Trophoblast cell (in vitro differentiated cells and primary cell): ENCODE measurements around the gene P2RY8.
"Not testable (repeated sequence)": the region's sequence is repeated elsewhere in the genome, so short reads cannot be mapped to it uniquely, and the experiment has no call there.

Source experiments
- DNase-seq, 2 donors: peaks; one replicate each; pipeline ENCODE4 v3.0.0-alpha.2; 2016
- H2AFZ ChIP-seq: 2 replicates; pipeline ENCODE4 v1.6.1; 2013; ENCODE audit warnings: low read length, moderate library complexity, mild to moderate bottlenecking; ENCODE audit not compliant: insufficient read depth, poor library complexity
- H2AK5ac ChIP-seq: 2 replicates; pipeline ENCODE4 v1.6.1; 2013; ENCODE audit warnings: mild to moderate bottlenecking, low read length
- H2BK120ac ChIP-seq: 2 replicates; pipeline ENCODE4 v1.6.1; 2013; ENCODE audit warnings: low read length, mild to moderate bottlenecking, moderate library complexity; ENCODE audit not compliant: insufficient read depth, poor library complexity
- H2BK12ac ChIP-seq: 2 replicates; pipeline ENCODE4 v1.6.1; 2013; ENCODE audit warnings: mild to moderate bottlenecking, low read length, moderate library complexity
- H2BK5ac ChIP-seq: 2 replicates; pipeline ENCODE4 v1.6.1; 2013; ENCODE audit warnings: low read length, low read depth, moderate library complexity, mild to moderate bottlenecking; ENCODE audit not compliant: poor library complexity
- H3K14ac ChIP-seq: 2 replicates; pipeline ENCODE4 v1.6.1; 2013; ENCODE audit warnings: mild to moderate bottlenecking, low read length
- H3K18ac ChIP-seq: 2 replicates; pipeline ENCODE4 v1.6.1; 2013; ENCODE audit warnings: mild to moderate bottlenecking, low read length
- H3K23ac ChIP-seq: 2 replicates; pipeline ENCODE4 v1.6.1; 2013; ENCODE audit warnings: low read length
- H3K27ac ChIP-seq: 2 replicates; pipeline ENCODE4 v1.5.1; 2013; ENCODE audit warnings: low read depth, mild to moderate bottlenecking, inconsistent platforms, low read length, moderate library complexity
- H3K27me3 ChIP-seq: 2 replicates; pipeline ENCODE4 v1.6.1; 2013; ENCODE audit warnings: inconsistent platforms, mild to moderate bottlenecking, low read length, moderate library complexity; ENCODE audit not compliant: insufficient read depth
- H3K36me3 ChIP-seq, 2 experiments: 1 replicate in 1 of 2; 2 replicates in 1 of 2; pipeline ENCODE4 v1.6.1; 2013; ENCODE audit warnings: low read length in 2 of 2, mild to moderate bottlenecking in 2 of 2, moderate library complexity in 1 of 2; ENCODE audit not compliant: insufficient read depth in 2 of 2, control insufficient read depth in 1 of 2
- H3K4ac ChIP-seq: 2 replicates; pipeline ENCODE4 v1.6.1; 2013; ENCODE audit warnings: low read depth, mild to moderate bottlenecking, low read length, moderate library complexity
- H3K4me1 ChIP-seq, 2 experiments: 1 replicate in 1 of 2; 2 replicates in 1 of 2; pipeline ENCODE4 v1.6.1; 2013; ENCODE audit warnings: low read length in 2 of 2, mild to moderate bottlenecking in 2 of 2, moderate library complexity in 1 of 2; ENCODE audit not compliant: insufficient read depth in 2 of 2, control insufficient read depth in 1 of 2
- H3K4me2 ChIP-seq: 2 replicates; pipeline ENCODE4 v1.6.1; 2013; ENCODE audit warnings: inconsistent platforms, mild to moderate bottlenecking, low read length, moderate library complexity
- H3K4me3 ChIP-seq: 2 replicates; pipeline ENCODE4 v1.5.1; 2013; ENCODE audit warnings: mild to moderate bottlenecking, low read depth, low read length, inconsistent platforms
- H3K79me1 ChIP-seq: one replicate; pipeline ENCODE4 v1.6.1; 2013; ENCODE audit warnings: low read length
- H3K79me2 ChIP-seq: 2 replicates; pipeline ENCODE4 v1.6.1; 2013; ENCODE audit warnings: low read length, mild to moderate bottlenecking; ENCODE audit not compliant: control insufficient read depth, insufficient read depth, poor library complexity
- H3K9ac ChIP-seq: 2 replicates; pipeline ENCODE4 v1.6.1; 2013; ENCODE audit warnings: mild to moderate bottlenecking, low read length
- H3K9me3 ChIP-seq: 2 replicates; pipeline ENCODE4 v1.6.1; 2013; ENCODE audit warnings: low read depth, mild to moderate bottlenecking, control low read depth, inconsistent platforms, low read length; ENCODE audit not compliant: insufficient read depth
- H4K12ac ChIP-seq: 2 replicates; pipeline ENCODE4 v1.6.1; 2013; ENCODE audit warnings: low read depth, mild to moderate bottlenecking, low read length, moderate library complexity
- H4K8ac ChIP-seq: 2 replicates; pipeline ENCODE4 v1.6.1; 2013; ENCODE audit warnings: low read depth, mild to moderate bottlenecking, low read length, moderate library complexity
- H4K91ac ChIP-seq: one replicate; pipeline ENCODE4 v1.6.1; 2013; ENCODE audit warnings: low read depth, mild to moderate bottlenecking, low read length, moderate library complexity
- WGBS: extraction: QIAGEN DNeasy Blood & Tissue Kit; methylation state at CpG from one replicate; pipeline ENCODE4 v1.1.7; 2013; ENCODE audit warnings: missing lambda C conversion rate; ENCODE audit not compliant: insufficient read length, insufficient coverage; ENCODE audit errors: extremely low coverage; 5-methylcytosine and 5-hydroxymethylcytosine counted together

The P2RY8 gene

DNA sequence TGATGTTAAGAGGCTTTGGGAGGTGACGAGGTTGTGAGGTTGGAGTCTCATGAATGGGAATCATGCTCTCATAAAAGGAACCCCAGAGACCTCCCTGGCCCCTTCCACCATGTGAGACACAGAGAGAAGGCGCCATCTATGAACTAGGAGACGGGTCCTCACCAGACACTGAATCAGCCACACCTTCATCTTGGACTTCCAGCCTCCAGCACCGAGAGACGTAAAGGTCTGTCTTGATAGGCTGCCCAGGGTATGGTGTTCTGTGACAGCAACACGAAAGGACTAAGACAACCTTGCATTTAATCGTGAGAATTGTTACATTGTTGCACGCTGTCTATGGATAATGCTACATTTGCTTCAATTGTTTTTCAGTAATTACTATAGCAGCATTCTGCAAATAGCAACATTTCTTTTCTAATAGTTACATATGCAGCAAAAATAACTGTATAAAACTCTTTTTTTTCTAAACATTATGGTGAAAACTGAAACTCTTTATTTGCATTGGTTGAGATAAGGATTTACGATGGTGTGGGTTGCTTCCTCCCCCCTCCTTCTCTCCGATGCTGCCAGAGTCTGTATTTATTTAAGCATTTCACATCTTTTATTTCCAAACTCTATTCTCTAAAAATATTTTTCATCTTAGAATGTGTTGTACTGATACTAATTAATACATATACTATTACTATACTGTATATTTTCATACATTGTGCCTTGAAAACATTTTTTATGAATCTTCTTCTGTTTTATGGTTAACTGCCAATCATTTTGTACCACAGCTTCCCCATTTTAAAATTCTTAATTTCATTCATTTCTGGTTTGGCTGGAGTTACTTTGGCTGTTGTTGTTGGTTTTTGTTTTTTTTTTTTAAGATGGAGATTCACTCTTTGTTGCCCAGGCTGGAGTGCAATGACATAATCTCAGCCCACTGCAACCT, 28.0 kb upstream of the P2RY8 start:
- Histone ChIP-seq H4K12ac (no peak overlapping the region), H3K4me1 (no peaks in the 10 kb centered on the region), H3K79me2 (no peaks in the 10 kb centered on the region), H2AFZ (no peak overlapping the region), H3K4me3 (no peak overlapping the region), H3K23ac (no peak overlapping the region), H3K27ac (no peak overlapping the region), H3K4ac (no peak overlapping the region), H2BK120ac (no peak overlapping the region), H3K9me3 (no peaks in the 10 kb centered on the region), H2AK5ac (no peak overlapping the region), H3K36me3 (no peaks in the 10 kb centered on the region), H3K79me1 (no peaks in the 10 kb centered on the region), H2BK12ac (no peak overlapping the region), H3K4me2 (no peak overlapping the region), H4K8ac (no peak overlapping the region), H3K9ac (no peak overlapping the region), H3K14ac (no peak overlapping the region), H2BK5ac (no peak overlapping the region), H3K27me3 (no peaks in the 10 kb centered on the region), H3K18ac (no peak overlapping the region), H4K91ac (no peak overlapping the region)
- WGBS, result no CpG with 5 or more reads among the region's 10 CpGs
- no peak for DNase-seq

DNA sequence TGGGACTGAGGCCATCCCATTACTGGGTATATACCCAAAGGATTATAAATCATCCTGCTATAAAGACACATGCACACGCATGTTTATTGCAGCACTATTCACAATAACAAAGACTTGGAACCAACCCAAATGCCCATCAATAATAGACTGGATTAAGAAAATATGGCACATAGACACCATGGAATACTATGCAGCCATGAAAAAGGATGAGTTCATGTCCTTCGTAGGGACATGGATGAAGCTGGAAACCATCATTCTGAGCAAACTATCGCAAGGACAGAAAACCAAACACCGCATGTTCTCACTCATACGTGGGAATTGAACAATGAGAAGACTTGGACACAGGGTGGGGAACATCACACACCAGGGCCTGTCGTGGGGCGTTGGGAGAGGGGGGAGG, 27.1 kb upstream of the P2RY8 start:
- H3K4me3 ChIP-seq, H3K23ac ChIP-seq, H2BK12ac ChIP-seq, H3K4me2 ChIP-seq, H3K4ac ChIP-seq, H3K9ac ChIP-seq, H2AFZ ChIP-seq, DNase-seq, H2BK120ac ChIP-seq, H3K14ac ChIP-seq, H4K8ac ChIP-seq, H3K79me1 ChIP-seq, H3K36me3 ChIP-seq, H3K79me2 ChIP-seq, H3K9me3 ChIP-seq, H4K91ac ChIP-seq, H3K4me1 ChIP-seq, H4K12ac ChIP-seq, H2AK5ac ChIP-seq, H3K18ac ChIP-seq, H3K27me3 ChIP-seq, H3K27ac ChIP-seq, H2BK5ac ChIP-seq: not testable (repeated sequence)
- WGBS, result no CpG with 5 or more reads among the region's 7 CpGs

DNA sequence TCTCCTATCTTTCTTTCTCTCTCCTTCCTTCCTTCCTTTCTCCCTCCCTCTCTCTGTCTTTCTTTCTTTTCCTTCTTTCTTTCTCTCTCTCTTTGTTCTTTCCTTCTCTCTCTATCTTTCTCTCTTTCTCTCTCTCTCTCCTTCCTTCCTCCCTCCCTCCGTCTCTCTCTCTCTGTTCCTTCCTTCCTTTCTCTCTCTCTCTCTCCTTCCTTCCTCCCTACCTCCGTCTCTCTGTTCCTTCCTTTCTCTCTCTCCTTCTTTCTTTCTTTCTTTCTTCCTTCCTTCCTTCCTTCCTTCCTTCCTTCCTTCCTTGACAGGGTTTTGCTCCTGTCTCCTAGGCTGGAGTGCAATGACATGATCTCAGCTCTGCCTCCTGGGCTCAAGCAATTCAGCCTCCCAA, 24.2 kb upstream of the P2RY8 start:
- Histone ChIP-seq H2AFZ (no peak overlapping the region), H2BK5ac (no peak overlapping the region)

DNA sequence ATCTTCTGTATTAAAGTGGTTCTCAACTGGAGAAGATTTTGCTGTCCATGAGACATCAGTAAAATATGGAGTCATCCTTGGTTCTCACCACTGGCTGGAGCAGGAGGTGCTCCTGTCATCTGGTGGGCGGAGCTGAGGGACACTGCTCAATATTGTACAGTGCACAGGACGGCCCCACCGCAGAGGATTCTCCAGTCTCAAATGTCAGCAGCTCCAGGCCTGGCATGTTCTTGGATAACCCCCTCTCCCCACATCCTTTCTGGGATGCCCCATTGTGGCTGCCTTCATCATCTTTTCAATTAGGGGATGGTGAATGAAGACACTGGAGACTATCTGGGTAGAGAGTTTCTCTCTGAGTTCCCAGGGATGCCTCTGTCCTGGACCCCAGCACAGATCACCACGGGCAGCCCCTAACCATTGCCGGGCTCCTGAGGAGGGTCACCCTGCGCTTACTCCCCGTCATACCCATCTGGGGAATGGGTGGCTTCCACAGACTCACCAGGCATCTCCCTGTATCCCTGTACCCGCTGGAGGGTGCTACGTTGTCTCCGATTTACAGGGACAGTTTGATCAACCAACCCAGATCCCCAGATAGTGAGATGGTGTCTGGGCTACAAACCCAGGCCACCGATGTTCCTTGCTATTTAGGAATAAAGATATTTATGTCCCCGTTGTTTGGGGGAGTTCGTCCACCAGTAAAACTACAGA, 21.9 kb upstream of the P2RY8 start:
- H3K4ac ChIP-seq, result no peak overlapping the region
- no peak overlapping the region for H2AK5ac ChIP-seq
- no peak overlapping the region for H3K4me3 ChIP-seq
- no peaks in the 10 kb centered on the region for H3K4me1 ChIP-seq
- H2AFZ ChIP-seq, result no peak overlapping the region
- no peak overlapping the region for H4K12ac ChIP-seq
- H3K79me1 ChIP-seq, result no peaks in the 10 kb centered on the region
- H3K14ac ChIP-seq, result no peak overlapping the region
- no peak overlapping the region for H3K18ac ChIP-seq
- H3K27me3 ChIP-seq, result no peaks in the 10 kb centered on the region
- no peaks in the 10 kb centered on the region for H3K79me2 ChIP-seq
- H2BK12ac ChIP-seq, result no peak overlapping the region
- no peaks in the 10 kb centered on the region for H3K36me3 ChIP-seq
- H4K8ac ChIP-seq, result no peak overlapping the region
- peaks cover 1% of the 10 kb centered on the region for H3K9me3 ChIP-seq
- H2BK5ac ChIP-seq, result no peak overlapping the region
- WGBS, result no CpG with 5 or more reads among the region's 13 CpGs
- H3K23ac ChIP-seq, result no peak overlapping the region
- no peak overlapping the region for H3K4me2 ChIP-seq
- no peak overlapping the region for H2BK120ac ChIP-seq
- H3K9ac ChIP-seq, result no peak overlapping the region
- DNase-seq, result no peak
- H3K27ac ChIP-seq, result no peak overlapping the region
- no peak overlapping the region for H4K91ac ChIP-seq

More for the DNA sequence above, 24.2 kb upstream of the P2RY8 start:
- H3K79me1 ChIP-seq, result no peaks in the 10 kb centered on the region
- no peak overlapping the region for H4K12ac ChIP-seq
- H3K4ac ChIP-seq, result no peak overlapping the region
- no peaks in the 10 kb centered on the region for H3K36me3 ChIP-seq
- no peaks in the 10 kb centered on the region for H3K4me1 ChIP-seq
- no peak overlapping the region for H3K14ac ChIP-seq
- DNase-seq, result no peak
- H3K79me2 ChIP-seq, result no peaks in the 10 kb centered on the region
- no peak overlapping the region for H3K4me3 ChIP-seq
- H3K23ac ChIP-seq, result no peak overlapping the region
- WGBS, result 70% methylated on average over 2 of the region's 2 CpGs
- H2AK5ac ChIP-seq, result no peak overlapping the region
- H3K27me3 ChIP-seq, result no peaks in the 10 kb centered on the region
- H4K8ac ChIP-seq, result no peak overlapping the region
- H3K18ac ChIP-seq, result no peak overlapping the region
- no peak overlapping the region for H3K27ac ChIP-seq
- H2BK12ac ChIP-seq, result no peak overlapping the region
- no peak overlapping the region for H2BK120ac ChIP-seq
- H3K4me2 ChIP-seq, result no peak overlapping the region
- H4K91ac ChIP-seq, result no peak overlapping the region
- peaks cover 1% of the 10 kb centered on the region for H3K9me3 ChIP-seq
- H3K9ac ChIP-seq, result no peak overlapping the region
